Prostate gland (tissue), 2 donors: Measurements from ENCODE around the gene ARHGEF11.

ENCODE experiments used
- POLR2A ChIP-seq: fragments of 450-650 bp; IDR thresholded peaks from one replicate; pipeline ENCODE4 v1.6.1; 2016; ENCODE audit warnings: antibody characterized with exemption, mild to moderate bottlenecking
- POLR2AphosphoS5 ChIP-seq: sonication (generic); formaldehyde crosslinking; IDR thresholded peaks from one replicate; pipeline ENCODE4 v1.6.1; 2017; ENCODE audit warnings: antibody characterized with exemption
- TF ChIP-seq, protein P1 (sequence below), 4 experiments: fragments of 200-600 bp in 2 of 4; fragments of 450-650 bp in 2 of 4; sonication (generic) in 2 of 4; IDR thresholded peaks; 1 replicate in 3 of 4; 2 replicates in 1 of 4; pipeline ENCODE4 v1.5.1; 2016 to 2019; ENCODE audit warnings: antibody characterized with exemption in 4 of 4, mild to moderate bottlenecking in 2 of 4, moderate library complexity in 2 of 4

- TF ChIP-seq, protein P1, sequence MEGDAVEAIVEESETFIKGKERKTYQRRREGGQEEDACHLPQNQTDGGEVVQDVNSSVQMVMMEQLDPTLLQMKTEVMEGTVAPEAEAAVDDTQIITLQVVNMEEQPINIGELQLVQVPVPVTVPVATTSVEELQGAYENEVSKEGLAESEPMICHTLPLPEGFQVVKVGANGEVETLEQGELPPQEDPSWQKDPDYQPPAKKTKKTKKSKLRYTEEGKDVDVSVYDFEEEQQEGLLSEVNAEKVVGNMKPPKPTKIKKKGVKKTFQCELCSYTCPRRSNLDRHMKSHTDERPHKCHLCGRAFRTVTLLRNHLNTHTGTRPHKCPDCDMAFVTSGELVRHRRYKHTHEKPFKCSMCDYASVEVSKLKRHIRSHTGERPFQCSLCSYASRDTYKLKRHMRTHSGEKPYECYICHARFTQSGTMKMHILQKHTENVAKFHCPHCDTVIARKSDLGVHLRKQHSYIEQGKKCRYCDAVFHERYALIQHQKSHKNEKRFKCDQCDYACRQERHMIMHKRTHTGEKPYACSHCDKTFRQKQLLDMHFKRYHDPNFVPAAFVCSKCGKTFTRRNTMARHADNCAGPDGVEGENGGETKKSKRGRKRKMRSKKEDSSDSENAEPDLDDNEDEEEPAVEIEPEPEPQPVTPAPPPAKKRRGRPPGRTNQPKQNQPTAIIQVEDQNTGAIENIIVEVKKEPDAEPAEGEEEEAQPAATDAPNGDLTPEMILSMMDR (IDR thresholded peaks at IDR 0.05), result no peak
- TF ChIP-seq POLR2AphosphoS5 (no peak), POLR2A (no peak)
Measured at GRCh38 chr1:156994277-156994676, 51.3 kb downstream of the ARHGEF11 start.
